ENCODE results near the gene GATAD2A. TPM values are rescaled to one million over a fixed set of nuclear protein-coding genes. Genes with fewer than 3 reads are reported as not detected.

The GATAD2A gene
- total RNA-seq, 1 experiment from 2014 or later = 99.6 TPM

- Histone ChIP-seq H3K4me1 (ENCODE audit: control insufficient read depth, insufficient read depth, low read length) (peaks cover 13% of the 10 kb centered on the region), H3K27me3 (ENCODE audit: control insufficient read depth, insufficient read depth, low read length) (no peaks in the 10 kb centered on the region), H3K4me3 (ENCODE audit: low read depth in 2 of 2, low read length in 2 of 2) (no peak overlapping the region), H3K36me3 (ENCODE audit: control insufficient read depth, insufficient read depth, low read length) (no peaks in the 10 kb centered on the region), H3K9me3 (ENCODE audit: control insufficient read depth, insufficient read depth, low read depth, low read length) (no peaks in the 10 kb centered on the region), H3K27ac (ENCODE audit: low read length) (no peak overlapping the region)
- ChIA-PET CTCF (no interaction called here), POLR2A (no interaction called here)
- ATAC-seq (no peak), DNase-seq (ENCODE audit: low read depth, low spot score) (no peak)
- intact Hi-C loops (cut with micrococcal nuclease; ENCODE audit: unreplicated experiment) (no loop called here), in situ Hi-C loops (cut with HindIII; ENCODE audit: low pct_unique_long_range_greater_than_20kb, low sequenced_read_pairs) (no loop called here)
- no peak for TF ChIP-seq POLR2AphosphoS5 (IDR thresholded peaks at IDR 0.05; ENCODE audit: low read depth, low read length)
- TF ChIP-seq, protein P1, sequence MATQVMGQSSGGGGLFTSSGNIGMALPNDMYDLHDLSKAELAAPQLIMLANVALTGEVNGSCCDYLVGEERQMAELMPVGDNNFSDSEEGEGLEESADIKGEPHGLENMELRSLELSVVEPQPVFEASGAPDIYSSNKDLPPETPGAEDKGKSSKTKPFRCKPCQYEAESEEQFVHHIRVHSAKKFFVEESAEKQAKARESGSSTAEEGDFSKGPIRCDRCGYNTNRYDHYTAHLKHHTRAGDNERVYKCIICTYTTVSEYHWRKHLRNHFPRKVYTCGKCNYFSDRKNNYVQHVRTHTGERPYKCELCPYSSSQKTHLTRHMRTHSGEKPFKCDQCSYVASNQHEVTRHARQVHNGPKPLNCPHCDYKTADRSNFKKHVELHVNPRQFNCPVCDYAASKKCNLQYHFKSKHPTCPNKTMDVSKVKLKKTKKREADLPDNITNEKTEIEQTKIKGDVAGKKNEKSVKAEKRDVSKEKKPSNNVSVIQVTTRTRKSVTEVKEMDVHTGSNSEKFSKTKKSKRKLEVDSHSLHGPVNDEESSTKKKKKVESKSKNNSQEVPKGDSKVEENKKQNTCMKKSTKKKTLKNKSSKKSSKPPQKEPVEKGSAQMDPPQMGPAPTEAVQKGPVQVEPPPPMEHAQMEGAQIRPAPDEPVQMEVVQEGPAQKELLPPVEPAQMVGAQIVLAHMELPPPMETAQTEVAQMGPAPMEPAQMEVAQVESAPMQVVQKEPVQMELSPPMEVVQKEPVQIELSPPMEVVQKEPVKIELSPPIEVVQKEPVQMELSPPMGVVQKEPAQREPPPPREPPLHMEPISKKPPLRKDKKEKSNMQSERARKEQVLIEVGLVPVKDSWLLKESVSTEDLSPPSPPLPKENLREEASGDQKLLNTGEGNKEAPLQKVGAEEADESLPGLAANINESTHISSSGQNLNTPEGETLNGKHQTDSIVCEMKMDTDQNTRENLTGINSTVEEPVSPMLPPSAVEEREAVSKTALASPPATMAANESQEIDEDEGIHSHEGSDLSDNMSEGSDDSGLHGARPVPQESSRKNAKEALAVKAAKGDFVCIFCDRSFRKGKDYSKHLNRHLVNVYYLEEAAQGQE (IDR thresholded peaks at IDR 0.05; ENCODE audit: insufficient read depth in 1 of 2, low read depth in 2 of 2, low read length in 1 of 2) = no peak
- TF ChIP-seq TCF7L2 (IDR thresholded peaks at IDR 0.05; ENCODE audit: low read depth, low read length) = no peak
- TF ChIP-seq CTCF (IDR thresholded peaks at IDR 0.05) = no peak
- no peak for TF ChIP-seq SIN3A (IDR thresholded peaks at IDR 0.05; ENCODE audit: borderline replicate concordance, insufficient read depth, low read depth, low read length)
- no TSS peak for BruUV-seq (replicated peaks)
These were observed 88.5 kb downstream of the GATAD2A start for GRCh38 chr19:19493841-19494546.

GRCh38 chr19:19495614-19496603 is 90.4 kb downstream of the GATAD2A start:
- ChIA-PET POLR2A (interaction anchor here (0.6 kb wide), 1 partner anchor 16 kb away, joined by 4 read pairs; no protein-coding TSS in a partner anchor), CTCF (no interaction called here)
- Histone ChIP-seq H3K36me3 (ENCODE audit: control insufficient read depth, insufficient read depth, low read length) (no peaks in the 10 kb centered on the region), H3K9me3 (ENCODE audit: control insufficient read depth, insufficient read depth, low read depth, low read length) (no peaks in the 10 kb centered on the region), H3K4me3 (ENCODE audit: low read depth in 2 of 2, low read length in 2 of 2) (no peak overlapping the region), H3K4me1 (ENCODE audit: control insufficient read depth, insufficient read depth, low read length) (no peaks in the 10 kb centered on the region), H3K27me3 (ENCODE audit: control insufficient read depth, insufficient read depth, low read length) (no peaks in the 10 kb centered on the region), H3K27ac (ENCODE audit: low read length) (no peak overlapping the region)
- no peak for DNase-seq (ENCODE audit: low read depth, low spot score)
- ATAC-seq = no peak
- in situ Hi-C loops (cut with HindIII; ENCODE audit: low pct_unique_long_range_greater_than_20kb, low sequenced_read_pairs) = no loop called here
- intact Hi-C loops (cut with micrococcal nuclease; ENCODE audit: unreplicated experiment) = no loop called here
- TF ChIP-seq CTCF (IDR thresholded peaks at IDR 0.05) = no peak
- TF ChIP-seq SIN3A (IDR thresholded peaks at IDR 0.05; ENCODE audit: borderline replicate concordance, insufficient read depth, low read depth, low read length) = no peak
- TF ChIP-seq, protein P1 (IDR thresholded peaks at IDR 0.05; ENCODE audit: insufficient read depth in 1 of 2, low read depth in 2 of 2, low read length in 1 of 2) = no peak
- TF ChIP-seq TCF7L2 (IDR thresholded peaks at IDR 0.05; ENCODE audit: low read depth, low read length) = no peak
- TF ChIP-seq POLR2AphosphoS5 (IDR thresholded peaks at IDR 0.05; ENCODE audit: low read depth, low read length) = no peak
- no TSS peak for BruUV-seq (replicated peaks)

Measured in Panc1 (cell line).